HG03025 (cell line): ENCODE results near the gene NDUFB11.
"Not testable (repeated sequence)": the region's sequence is repeated elsewhere in the genome, so short reads cannot be mapped to it uniquely, and the experiment has no call there.

ENCODE experiments used
- ATAC-seq: cut with Tn5 transposase; IDR thresholded peaks from one replicate; pipeline ENCODE4 v1.9.1; 2021; ENCODE audit warnings: mild to moderate bottlenecking, moderate library complexity; ENCODE audit not compliant: unreplicated experiment, low FRiP score

Gene NDUFB11

GRCh38 chrX:47148946-47149345, 4.4 kb upstream of the NDUFB11 start:
- ATAC-seq = no peak

DNA sequence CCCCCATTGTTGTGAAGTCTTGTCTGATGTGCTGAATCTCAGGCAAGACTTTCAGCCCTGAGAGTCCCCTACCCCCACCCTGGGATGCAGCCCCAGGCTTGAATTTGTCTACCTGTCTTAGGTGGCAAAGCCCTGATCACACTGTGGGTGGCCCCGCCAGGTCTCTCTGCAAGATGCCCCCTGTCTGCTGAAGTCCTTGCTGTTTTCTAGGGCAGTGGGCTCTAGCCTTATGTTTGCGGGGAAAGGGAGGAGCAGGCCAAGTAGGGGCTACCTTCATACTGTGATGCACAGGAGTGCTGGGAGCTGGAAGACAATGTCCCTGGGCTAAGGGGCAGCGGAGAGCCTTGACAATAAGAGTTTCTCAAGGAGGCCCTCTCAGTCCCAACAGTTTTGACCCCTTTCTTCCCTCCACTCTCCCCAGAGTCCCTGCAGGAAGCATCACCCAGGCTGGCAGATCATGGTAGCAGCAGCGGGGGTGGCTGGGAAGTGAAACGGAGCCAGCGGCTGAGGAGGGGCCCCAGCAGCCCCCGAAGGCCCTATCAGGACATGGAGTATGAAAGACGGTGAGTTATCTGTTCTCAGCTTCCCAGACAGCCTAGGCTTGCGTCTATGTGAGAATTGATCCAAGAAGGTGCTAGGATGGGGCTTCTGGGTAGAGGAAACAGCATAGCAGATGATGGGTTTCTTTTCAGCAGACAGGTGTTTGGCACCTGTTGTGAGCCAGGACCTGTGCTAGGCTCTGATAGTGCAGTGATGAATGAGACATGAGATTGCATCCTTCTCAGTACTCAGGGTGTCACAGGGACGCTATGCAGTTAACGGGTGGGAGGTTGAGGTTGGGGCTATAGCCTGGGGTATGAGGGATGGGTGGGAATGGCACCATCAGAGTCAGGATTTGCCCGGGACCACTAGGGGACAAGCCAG, 2.7 kb upstream of the NDUFB11 start:
- no peak for ATAC-seq

DNA sequence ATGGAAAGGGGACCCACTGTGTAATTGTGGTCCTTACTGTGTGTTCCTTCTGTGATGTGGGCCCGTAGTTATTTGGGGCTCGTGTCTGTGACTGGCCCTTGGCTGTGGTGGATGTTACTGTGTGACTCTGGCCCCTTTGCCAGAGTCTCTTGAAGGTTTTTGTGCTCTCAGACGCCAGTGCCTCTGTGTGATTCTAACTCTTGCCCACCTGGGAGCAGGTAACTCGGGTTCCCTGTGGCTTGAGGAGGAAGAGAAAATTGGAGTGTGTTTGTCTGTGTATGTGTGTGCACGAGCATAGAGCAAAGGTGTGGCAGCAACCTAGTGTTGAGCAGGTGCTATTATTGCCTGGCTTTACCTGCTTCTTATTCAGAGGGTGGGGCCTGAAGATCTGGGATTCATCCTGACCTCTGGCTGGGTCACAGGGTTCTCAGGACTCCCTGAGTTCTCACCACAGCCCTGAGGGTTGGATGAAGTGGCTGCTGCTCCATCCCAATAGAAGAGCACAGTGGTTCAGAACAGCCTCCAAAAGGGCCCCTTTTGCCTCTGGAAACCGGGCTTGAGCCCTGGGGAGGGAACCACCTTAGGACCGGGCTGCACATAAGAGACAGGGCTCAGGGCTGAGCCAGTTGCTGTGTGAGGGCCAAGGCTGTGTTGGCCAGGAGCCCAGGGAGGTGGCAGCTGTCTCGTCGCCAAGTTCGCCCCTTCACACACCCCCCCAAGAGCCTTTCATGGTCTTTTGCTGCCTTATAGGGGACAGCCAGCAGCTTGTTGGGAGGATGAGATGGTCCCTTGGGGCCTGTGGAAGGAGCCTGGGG, 1.8 kb upstream of the NDUFB11 start:
- ATAC-seq = no peak

- peak; percentile 28 for ATAC-seq
These were observed 1.1 kb upstream of the NDUFB11 start for GRCh38 chrX:47145395-47146120.

DNA sequence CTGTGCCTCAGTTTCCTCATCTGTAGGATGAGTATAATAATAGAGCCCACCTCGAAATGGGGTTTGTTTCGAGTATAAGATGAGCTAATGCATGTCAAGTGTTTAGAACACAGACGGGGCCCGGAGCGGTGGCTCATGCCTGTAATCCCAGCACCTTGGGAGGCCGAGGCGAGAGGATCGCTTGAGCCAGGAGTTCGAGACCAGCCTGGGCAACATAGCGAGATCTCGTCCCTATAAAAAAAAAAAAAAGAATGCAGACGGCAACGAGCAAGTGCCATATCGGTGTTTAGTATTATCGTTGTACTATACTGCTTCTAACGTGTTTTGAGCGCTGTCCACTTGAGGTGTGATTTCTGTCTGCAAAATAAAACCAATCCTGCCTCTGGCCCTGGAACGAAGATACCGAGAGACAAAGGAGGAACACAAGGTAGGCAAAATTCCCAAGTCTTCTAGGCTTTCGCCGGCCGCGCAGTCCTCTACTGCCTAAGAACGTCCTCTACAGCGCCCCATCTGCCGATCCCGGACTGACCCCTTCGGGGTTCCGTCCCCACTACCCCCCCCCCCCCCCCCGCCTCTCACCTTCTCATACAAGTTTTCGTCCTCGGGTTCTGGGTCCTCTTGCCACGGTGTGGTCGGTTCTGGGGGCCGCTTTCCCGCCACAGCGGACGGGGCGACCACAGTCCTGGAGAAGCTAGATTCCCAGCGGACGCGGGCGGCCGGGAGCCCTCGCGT, 442 bp downstream of the NDUFB11 start:
- peak; percentile 12 for ATAC-seq

GRCh38 chrX:47138171-47138570, 6.3 kb downstream of the NDUFB11 start:
- no peak for ATAC-seq

DNA sequence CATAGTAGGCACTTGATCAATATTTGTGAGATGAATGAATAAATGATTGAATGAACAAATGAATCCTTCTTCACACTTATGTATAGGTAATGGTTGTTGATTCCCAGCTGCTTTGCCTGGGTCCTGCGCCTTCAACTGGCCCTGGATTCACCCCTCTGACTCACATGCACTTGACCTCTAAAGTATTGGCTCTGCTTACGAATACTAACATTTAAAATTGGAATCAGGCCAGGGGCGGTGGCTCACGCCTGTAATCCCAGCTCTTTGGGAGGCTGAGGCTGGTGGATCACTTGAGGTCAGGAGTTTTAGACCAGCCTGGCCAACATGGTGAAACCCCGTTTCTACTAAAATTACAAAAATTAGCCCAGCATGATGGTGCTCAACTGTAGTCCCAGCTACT, 8.9 kb downstream of the NDUFB11 start:
- ATAC-seq = not testable (repeated sequence)

GRCh38 chrX:47133493-47133892, 11.0 kb downstream of the NDUFB11 start:
- ATAC-seq = no peak

- no peak for ATAC-seq
These were observed 14.6 kb downstream of the NDUFB11 start for GRCh38 chrX:47129899-47130358.

DNA sequence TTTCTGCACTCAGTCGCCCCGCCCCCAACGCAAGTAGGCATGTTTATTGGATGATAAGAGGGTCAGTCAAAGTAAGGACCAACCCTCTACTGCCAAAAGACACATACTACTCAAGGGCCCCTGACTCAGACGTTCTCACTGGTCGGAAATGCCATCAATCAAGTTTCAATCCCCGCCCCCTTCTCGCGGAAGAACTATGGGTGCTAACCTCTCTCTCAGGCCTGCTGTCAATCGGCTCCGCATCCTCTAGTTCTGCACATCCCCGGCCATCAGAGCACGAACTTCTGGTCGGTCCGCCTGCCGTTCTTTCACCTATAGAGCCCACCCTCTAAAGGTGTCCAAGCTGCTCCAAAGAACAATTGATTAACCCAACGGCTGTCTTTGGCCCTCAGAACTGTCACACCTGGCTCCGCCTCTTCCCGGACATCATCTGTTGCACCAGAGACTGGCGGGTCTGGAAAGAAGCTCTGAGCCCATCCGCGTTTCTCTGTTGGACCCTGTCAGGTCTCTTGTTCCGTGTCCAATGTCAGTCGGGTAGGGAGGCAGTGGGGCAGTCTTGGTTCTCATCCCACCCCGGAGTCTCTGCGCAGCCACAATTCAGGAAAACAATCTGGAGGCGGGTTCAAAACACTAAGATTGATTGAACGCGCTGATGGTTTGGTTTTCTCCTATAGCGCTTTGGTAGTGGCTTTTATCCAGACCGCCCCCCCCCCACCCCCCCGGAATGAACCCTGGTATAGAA, 15.2 kb downstream of the NDUFB11 start:
- peak; percentile 95 for ATAC-seq

DNA sequence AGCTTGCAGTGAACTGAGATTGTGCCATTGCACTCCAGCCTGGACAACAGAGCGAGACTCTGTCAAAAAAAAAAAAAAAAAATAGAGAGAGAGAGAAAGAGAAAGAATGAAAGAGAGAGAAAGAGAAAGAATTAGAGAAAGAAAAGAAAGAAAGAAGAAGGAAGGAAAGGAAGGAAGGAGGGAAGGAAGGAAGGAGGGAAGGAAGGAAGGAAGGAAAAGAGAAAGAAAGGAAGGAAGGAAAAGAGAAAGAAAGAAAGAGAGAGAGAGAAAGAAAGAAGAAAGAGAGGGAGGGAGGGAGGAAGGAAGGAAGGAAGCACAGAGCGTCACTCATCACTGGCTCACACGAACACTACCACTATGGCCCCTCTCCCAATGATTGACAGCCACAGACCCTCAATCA, 20.0 kb downstream of the NDUFB11 start:
- ATAC-seq = not testable (repeated sequence)

GRCh38 chrX:47116551-47117110, 27.9 kb downstream of the NDUFB11 start:
- not testable (repeated sequence) for ATAC-seq

- ATAC-seq = no peak
These were observed 32.1 kb downstream of the NDUFB11 start for GRCh38 chrX:47112316-47112954.

GRCh38 chrX:47110936-47111615, 33.4 kb downstream of the NDUFB11 start:
- not testable (repeated sequence) for ATAC-seq

DNA sequence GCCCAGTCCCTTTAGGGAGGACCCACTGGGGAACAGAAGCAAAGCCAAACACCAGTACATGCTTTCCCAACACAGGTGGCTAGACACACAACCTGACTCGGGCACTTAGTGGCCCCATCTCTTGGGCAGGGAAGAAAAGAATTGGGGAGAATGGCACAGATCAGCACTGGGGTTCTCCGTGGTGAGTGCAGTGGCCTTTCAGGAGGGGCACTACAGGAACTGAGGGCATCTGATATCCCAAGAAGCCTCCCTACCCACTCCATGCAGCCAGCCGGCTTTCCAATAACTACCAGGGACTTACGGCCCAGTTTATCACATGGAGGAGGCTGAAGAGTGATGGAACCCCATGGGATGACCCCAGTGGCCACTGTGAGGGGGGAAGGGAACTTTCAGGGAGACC, 43.3 kb downstream of the NDUFB11 start:
- no peak for ATAC-seq

DNA sequence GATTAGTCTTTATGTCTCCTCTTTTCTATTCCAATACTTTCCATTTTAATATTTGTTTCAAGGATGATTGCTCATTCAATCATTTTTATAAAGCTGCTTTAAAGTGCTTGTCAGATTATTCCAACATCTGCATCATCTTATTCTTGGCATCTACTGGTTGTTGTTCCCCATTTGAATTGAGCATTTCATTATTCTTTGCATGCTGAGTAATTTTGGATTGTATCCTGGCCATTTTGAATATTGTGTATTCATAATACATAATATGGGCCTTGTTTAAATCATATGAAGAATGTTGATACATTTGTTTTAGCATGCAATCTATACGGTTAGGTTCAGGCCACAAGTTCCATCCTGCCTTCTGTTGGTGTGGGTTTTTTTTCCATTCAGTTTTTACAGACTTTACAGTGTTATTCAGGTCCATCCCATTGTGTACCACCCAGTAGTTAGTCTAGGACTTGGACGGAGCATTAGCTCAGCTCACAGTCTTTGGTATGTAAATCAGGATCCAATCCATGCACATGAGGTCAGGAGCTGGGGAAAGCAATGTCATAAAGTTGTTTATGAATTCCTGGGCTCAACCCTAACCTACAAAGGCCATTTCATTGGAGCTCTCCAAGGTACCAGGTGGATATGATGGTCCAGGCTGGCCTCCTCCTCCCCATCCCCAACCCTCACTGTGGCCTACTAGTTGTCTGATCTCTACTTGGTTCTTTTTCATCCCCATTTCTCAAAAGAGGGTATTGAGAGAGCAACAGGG, 46.0 kb downstream of the NDUFB11 start:
- no peak for ATAC-seq

GRCh38 chrX:47097018-47097417, 47.5 kb downstream of the NDUFB11 start:
- ATAC-seq = no peak
